GM12878 (cell line): ENCODE data around the gene LGALS1. TPM values are rescaled to one million over a fixed set of nuclear protein-coding genes. Genes with fewer than 3 reads are reported as not detected.

Source experiments
- ATAC-seq: fragments of 200-7000 bp; cut with Tn5 transposase; 3 replicates; pipeline ENCODE4 v1.9.1; 2020; ENCODE audit warnings: mild to moderate bottlenecking, moderate library complexity
- BruUV-seq: library from RNA; stranded (reverse); fragments of 400-500 nt; replicated peaks from 2 replicates; lab custom pipeline; 2021; lab: Mats Ljungman, UMichigan
- CTCF ChIA-PET: fragments of 300-600 bp; sonication (Branson Sonifier 250); formaldehyde crosslinking; extraction: SDS; loops from one replicate; lab custom pipeline; 2021; ENCODE audit warnings: inconsistent platforms; lab: Yijun Ruan, JAX
- POLR2A ChIA-PET: fragments of 350-600 bp; formaldehyde crosslinking; extraction: SDS; loops from one replicate; lab custom pipeline; 2021; ENCODE audit warnings: inconsistent platforms; lab: Charles Lee
- RAD21 ChIA-PET: fragments of 300-600 bp; sonication (Branson Sonifier 250); formaldehyde crosslinking; loops from one replicate; lab custom pipeline; 2023; ENCODE audit warnings: antibody characterized with exemption; ENCODE audit not compliant: unreplicated experiment; lab: Charles Lee
- SMC1A ChIA-PET: fragments of 300-600 bp; sonication (Branson Sonifier 250); formaldehyde crosslinking; loops from one replicate; lab custom pipeline; 2023; ENCODE audit not compliant: unreplicated experiment, uncharacterized antibody; lab: Charles Lee
- DNase-seq: peaks from one replicate; pipeline ENCODE4 v3.0.0-alpha.2; 2011; ENCODE audit warnings: low read depth, low spot score
- FAIRE-seq: peaks from 3 replicates; lab custom pipeline; 2011; peaks lifted over from hg19 to GRCh38; lab: Jason Lieb, UNC
- H2AFZ ChIP-seq: 2 replicates; pipeline ENCODE4 v1.6.0; 2011; ENCODE audit warnings: low read depth, low read length, control low read depth; ENCODE audit not compliant: control insufficient read depth
- H3K27ac ChIP-seq: 2 replicates; pipeline ENCODE4 v1.5.1; 2011; ENCODE audit warnings: control low read depth; ENCODE audit not compliant: control insufficient read depth, insufficient read depth
- H3K27me3 ChIP-seq, 2 experiments: replicated peaks in 1 of 2; 2 replicates each; pipeline versions ENCODE4 v1.6.0 to v1.6.1; 2011; ENCODE audit warnings: low read length in 1 of 2; ENCODE audit not compliant: control insufficient read depth in 2 of 2, insufficient read depth in 2 of 2
- H3K36me3 ChIP-seq, 2 experiments: 2 replicates each; pipeline ENCODE4 v1.5.1; 2011; ENCODE audit warnings: low read length in 1 of 2; ENCODE audit not compliant: control insufficient read depth in 2 of 2, insufficient read depth in 2 of 2
- H3K4me1 ChIP-seq: 2 replicates; pipeline ENCODE4 v1.6.1; 2011; ENCODE audit warnings: mild to moderate bottlenecking, low read length, moderate library complexity, mixed read lengths; ENCODE audit not compliant: control insufficient read depth, insufficient read depth
- H3K4me2 ChIP-seq: 2 replicates; pipeline ENCODE4 v1.6.0; 2011; ENCODE audit warnings: control low read depth; ENCODE audit not compliant: control insufficient read depth, insufficient read depth
- H3K4me3 ChIP-seq: fragments of 200-600 bp; sonication (generic); 2 replicates; pipeline ENCODE4 v1.5.1; 2016
- H3K79me2 ChIP-seq: 2 replicates; pipeline ENCODE4 v1.6.0; 2011; ENCODE audit warnings: low read length; ENCODE audit not compliant: control insufficient read depth, insufficient read depth
- H3K9ac ChIP-seq: 2 replicates; pipeline ENCODE4 v1.8.0; 2011; ENCODE audit warnings: low read length, control low read depth, mixed read lengths; ENCODE audit not compliant: control insufficient read depth, insufficient read depth
- H3K9me3 ChIP-seq: replicated peaks from 3 replicates; pipeline ENCODE4 v1.5.1; 2011; ENCODE audit warnings: mild to moderate bottlenecking, low read length; ENCODE audit not compliant: control insufficient read depth, insufficient read depth
- H4K20me1 ChIP-seq: 2 replicates; pipeline ENCODE4 v1.6.0; 2011; ENCODE audit not compliant: control insufficient read depth, insufficient read depth
- CREM ChIP-seq: IDR thresholded peaks from 2 replicates; pipeline ENCODE4 v1.6.1; 2014; ENCODE audit warnings: antibody characterized with exemption, low read depth
- MTA3 ChIP-seq: IDR thresholded peaks from 2 replicates; pipeline ENCODE4 v1.6.1; 2012; ENCODE audit warnings: low read length, inconsistent platforms, borderline replicate concordance
- SMAD1 ChIP-seq: fragments of 450-650 bp; IDR thresholded peaks from 2 replicates; pipeline ENCODE4 v1.6.1; 2018; ENCODE audit warnings: mild to moderate bottlenecking, low read depth; ENCODE audit not compliant: partially characterized antibody
- ZNF274 ChIP-seq: IDR thresholded peaks from one replicate; pipeline ENCODE4 v1.8.0; 2011; ENCODE audit not compliant: insufficient read length, insufficient read depth
- WGBS: methylation state at CpG from one replicate; pipeline ENCODE4 v1.1.6; 2016; ENCODE audit warnings: low lambda C conversion rate; ENCODE audit not compliant: insufficient replicate concordance, insufficient coverage; ENCODE audit errors: missing lambda C conversion rate; 5-methylcytosine and 5-hydroxymethylcytosine counted together
- in situ Hi-C: fragments of 300-500 bp; cut with MboI; formaldehyde crosslinking; loops from 9 replicates; pipeline ENCODE4 v1.14.3; 2018; ENCODE audit warnings: mixed read lengths
- intact Hi-C: fragments of 100-400 bp; cut with micrococcal nuclease; formaldehyde crosslinking; loops from one replicate; pipeline ENCODE4 v1.14.2; 2022; ENCODE audit not compliant: unreplicated experiment
- polyA plus RNA-seq, 11 experiments: library from polyadenylated mRNA; depleted of rRNA in 4 of 11; unstranded in 6 of 11; stranded (reverse) in 5 of 11; fragments of >200 nt; fragmentation: Nextera tagmentation in 4 of 11; fragmentation: Illumina TruSeq in 1 of 11; extraction: Ambion mirVana in 4 of 11; extraction: Trizol in 1 of 11; gene quantifications; 1 replicate in 1 of 11; 2 replicates in 10 of 11; pipeline versions ENCODE4 v1.2.1 to v1.2.3, GENCODE V29; 2011 to 2016; ENCODE audit warnings: inconsistent platforms in 2 of 11, missing spikeins in 2 of 11, low read depth in 1 of 11
- total RNA-seq, 4 experiments: library from RNA; depleted of rRNA in 3 of 4; stranded (reverse); fragments of >200 nt in 3 of 4; fragmentation: Illumina TruSeq in 1 of 4; extraction: Trizol in 1 of 4; gene quantifications; 2 replicates each; pipeline versions ENCODE4 v1.2.1 to v1.2.3, GENCODE V29; 2013 to 2021
- TF ChIP-seq, protein P1 (sequence below): fragments of 450-650 bp; IDR thresholded peaks from 2 replicates; pipeline ENCODE4 v1.6.1; 2018; ENCODE audit warnings: borderline replicate concordance, mild to moderate bottlenecking; ENCODE audit not compliant: partially characterized antibody

LGALS1 gene
- total and polyA plus RNA-seq, 10 of the 15 experiments (the other 5 are each of a cell fraction or from before 2014, with no cell fraction given), result 312 to 1,889 (median 706) TPM

DNA sequence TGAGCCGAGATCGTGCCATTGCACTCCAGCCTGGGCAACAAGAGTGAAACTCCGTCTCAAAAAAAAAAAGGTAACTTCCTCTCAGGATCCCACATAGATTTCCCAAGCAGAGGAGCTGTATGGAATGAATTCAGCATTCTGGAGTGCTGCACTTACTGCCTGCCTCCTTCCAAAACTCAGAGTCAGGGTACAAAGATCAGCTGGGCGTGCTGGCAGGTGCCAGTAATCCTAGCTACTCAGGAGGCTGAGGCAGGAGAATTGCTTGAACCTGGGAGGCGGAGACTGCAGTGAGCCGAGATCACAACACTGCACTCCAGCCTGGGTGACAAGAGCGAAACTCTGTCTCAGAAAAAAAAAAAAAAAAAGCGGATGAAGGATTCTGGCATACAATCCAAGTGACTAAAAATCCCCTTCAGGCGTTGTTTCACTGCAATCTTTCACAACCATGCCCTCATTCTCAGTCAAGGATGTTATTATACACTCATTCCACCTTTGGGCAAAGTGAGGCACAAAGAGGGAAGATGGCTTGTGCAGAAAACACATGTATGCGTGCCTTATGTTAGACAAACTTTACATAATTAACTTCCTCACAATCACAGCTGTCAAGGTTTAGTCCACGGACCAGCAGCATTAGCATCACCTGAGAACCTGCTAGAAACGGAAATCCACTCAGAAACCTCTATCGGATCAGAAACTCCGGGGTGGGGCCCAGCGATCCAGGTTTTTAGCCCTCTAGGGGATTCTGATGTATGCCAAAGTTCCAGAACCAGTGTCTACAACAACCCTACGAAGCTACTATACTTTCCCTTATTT is 9.6 kb downstream of the LGALS1 start:
- Histone ChIP-seq H3K9me3 (no peaks in the 10 kb centered on the region), H4K20me1 (no peaks in the 10 kb centered on the region), H2AFZ (peak overlapping the region; percentile 99; the same call in 1 of the 2 replicates), H3K4me2 (no peak overlapping the region)
- TF ChIP-seq CREM (no peak), MTA3 (no peak), ZNF274 (no peak), SMAD1 (no peak)
- TF ChIP-seq, protein P1, sequence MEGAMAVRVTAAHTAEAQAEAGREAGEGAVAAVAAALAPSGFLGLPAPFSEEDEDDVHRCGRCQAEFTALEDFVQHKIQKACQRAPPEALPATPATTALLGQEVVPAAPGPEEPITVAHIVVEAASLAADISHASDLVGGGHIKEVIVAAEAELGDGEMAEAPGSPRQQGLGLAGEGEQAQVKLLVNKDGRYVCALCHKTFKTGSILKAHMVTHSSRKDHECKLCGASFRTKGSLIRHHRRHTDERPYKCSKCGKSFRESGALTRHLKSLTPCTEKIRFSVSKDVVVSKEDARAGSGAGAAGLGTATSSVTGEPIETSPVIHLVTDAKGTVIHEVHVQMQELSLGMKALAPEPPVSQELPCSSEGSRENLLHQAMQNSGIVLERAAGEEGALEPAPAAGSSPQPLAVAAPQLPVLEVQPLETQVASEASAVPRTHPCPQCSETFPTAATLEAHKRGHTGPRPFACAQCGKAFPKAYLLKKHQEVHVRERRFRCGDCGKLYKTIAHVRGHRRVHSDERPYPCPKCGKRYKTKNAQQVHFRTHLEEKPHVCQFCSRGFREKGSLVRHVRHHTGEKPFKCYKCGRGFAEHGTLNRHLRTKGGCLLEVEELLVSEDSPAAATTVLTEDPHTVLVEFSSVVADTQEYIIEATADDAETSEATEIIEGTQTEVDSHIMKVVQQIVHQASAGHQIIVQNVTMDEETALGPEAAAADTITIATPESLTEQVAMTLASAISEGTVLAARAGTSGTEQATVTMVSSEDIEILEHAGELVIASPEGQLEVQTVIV, result no peak
- TF ChIP-seq, all 136 proteins: peak for 0
- peaks cover 18% of the 10 kb centered on the region for H3K79me2 ChIP-seq
- WGBS, result 76% methylated on average over 14 of the region's 16 CpGs
- H3K4me1 ChIP-seq, result peaks cover 21% of the 10 kb centered on the region
- no peak overlapping the region for H3K4me3 ChIP-seq
- POLR2A ChIA-PET, result interaction anchor here (0.6 to 14.0 kb wide), 3 partner anchors 9 to 970 kb away, joined by 3 to 209 read pairs (median 13); partner anchors contain the start of genes LGALS1 and PDXP
- no peak overlapping the region for H3K9ac ChIP-seq
- FAIRE-seq (no peak), ATAC-seq (no peak), DNase-seq (no peak)
- SMC1A ChIA-PET, result interaction anchor here (1.2 to 8.9 kb wide), 4 partner anchors 24 to 145 kb away, joined by 4 to 157 read pairs (median 10); partner anchors contain the start of genes GGA1 and PDXP
- no TSS peak for BruUV-seq
- H3K27ac ChIP-seq, result no peak overlapping the region
- in situ Hi-C loops, result loop anchor here (5.0 kb wide), 1 partner anchor 58 kb away; no protein-coding TSS in a partner anchor
- CTCF ChIA-PET, result interaction anchor here (0.6 to 19.9 kb wide), 5 partner anchors 24 to 171 kb away, joined by 4 to 414 read pairs (median 178); partner anchors contain the start of genes GGA1, PDXP and SH3BP1
- intact Hi-C loops, result loop anchor here (5.0 kb wide), 1 partner anchor 148 kb away; no protein-coding TSS in a partner anchor
- no peaks in the 10 kb centered on the region for H3K27me3 ChIP-seq
- peaks cover 5 to 6% of the 10 kb centered on the region in 2 experiments; a peak in 3 of 4 replicates for H3K36me3 ChIP-seq
- RAD21 ChIA-PET, result interaction anchor here (1.2 to 7.6 kb wide), 6 partner anchors 24 to 123 kb away, joined by 3 to 164 read pairs (median 4); partner anchors contain the start of genes GCAT, GGA1 and PDXP
